ENCODE results near the gene PRKN. TPM values are rescaled to one million over a fixed set of nuclear protein-coding genes. Genes with fewer than 3 reads are reported as not detected.

The PRKN gene
- total RNA-seq, 2 donors from 2014 or later: 15.7 to 19.3 TPM

DNA sequence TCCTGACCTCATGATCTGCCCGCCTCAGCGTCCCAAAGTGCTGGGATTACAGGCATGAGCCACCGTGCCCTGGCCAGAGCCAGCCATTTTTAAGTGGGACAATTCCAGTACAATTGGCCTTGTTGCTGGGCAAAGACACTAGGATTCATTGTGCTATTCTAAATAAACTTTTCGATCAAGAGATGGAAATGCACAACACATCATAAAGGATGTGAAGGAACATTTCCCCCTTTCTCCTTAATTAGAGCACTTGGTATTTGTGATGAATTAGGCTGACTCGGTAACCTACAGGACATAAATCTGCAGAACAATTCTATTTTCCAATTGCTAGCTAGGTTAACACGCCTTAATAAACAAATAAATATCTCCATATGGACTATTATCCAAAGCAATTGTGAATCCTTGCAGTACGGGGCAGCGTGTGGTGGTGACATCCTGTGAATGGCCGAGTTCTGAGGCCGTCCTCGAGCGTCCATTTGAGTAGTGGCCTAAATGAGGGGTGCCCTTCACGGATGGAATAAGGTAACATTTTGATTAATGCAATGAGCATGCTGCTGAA is 1047.5 kb downstream of the PRKN start:
- Histone ChIP-seq H3K4me3 (no peak overlapping the region), H3K4me1 (no peaks in the 10 kb centered on the region), H3K9me3 (no peaks in the 10 kb centered on the region), H3K36me3 (no peaks in the 10 kb centered on the region), H3K27me3 (no peaks in the 10 kb centered on the region), H3K27ac (no peak overlapping the region)
- TF ChIP-seq, protein P1, sequence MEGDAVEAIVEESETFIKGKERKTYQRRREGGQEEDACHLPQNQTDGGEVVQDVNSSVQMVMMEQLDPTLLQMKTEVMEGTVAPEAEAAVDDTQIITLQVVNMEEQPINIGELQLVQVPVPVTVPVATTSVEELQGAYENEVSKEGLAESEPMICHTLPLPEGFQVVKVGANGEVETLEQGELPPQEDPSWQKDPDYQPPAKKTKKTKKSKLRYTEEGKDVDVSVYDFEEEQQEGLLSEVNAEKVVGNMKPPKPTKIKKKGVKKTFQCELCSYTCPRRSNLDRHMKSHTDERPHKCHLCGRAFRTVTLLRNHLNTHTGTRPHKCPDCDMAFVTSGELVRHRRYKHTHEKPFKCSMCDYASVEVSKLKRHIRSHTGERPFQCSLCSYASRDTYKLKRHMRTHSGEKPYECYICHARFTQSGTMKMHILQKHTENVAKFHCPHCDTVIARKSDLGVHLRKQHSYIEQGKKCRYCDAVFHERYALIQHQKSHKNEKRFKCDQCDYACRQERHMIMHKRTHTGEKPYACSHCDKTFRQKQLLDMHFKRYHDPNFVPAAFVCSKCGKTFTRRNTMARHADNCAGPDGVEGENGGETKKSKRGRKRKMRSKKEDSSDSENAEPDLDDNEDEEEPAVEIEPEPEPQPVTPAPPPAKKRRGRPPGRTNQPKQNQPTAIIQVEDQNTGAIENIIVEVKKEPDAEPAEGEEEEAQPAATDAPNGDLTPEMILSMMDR (IDR thresholded peaks at IDR 0.05): no peak
- no peak for DNase-seq (ENCODE audit: low spot score)

GRCh38 chr6:161677188-161677587 is 1050.4 kb downstream of the PRKN start:
- Histone ChIP-seq H3K27me3 (no peaks in the 10 kb centered on the region), H3K27ac (no peak overlapping the region), H3K4me1 (no peaks in the 10 kb centered on the region), H3K4me3 (no peak overlapping the region), H3K9me3 (no peaks in the 10 kb centered on the region), H3K36me3 (no peaks in the 10 kb centered on the region)
- no peak for DNase-seq (ENCODE audit: low spot score)
- TF ChIP-seq, protein P1 (IDR thresholded peaks at IDR 0.05): no peak

DNA sequence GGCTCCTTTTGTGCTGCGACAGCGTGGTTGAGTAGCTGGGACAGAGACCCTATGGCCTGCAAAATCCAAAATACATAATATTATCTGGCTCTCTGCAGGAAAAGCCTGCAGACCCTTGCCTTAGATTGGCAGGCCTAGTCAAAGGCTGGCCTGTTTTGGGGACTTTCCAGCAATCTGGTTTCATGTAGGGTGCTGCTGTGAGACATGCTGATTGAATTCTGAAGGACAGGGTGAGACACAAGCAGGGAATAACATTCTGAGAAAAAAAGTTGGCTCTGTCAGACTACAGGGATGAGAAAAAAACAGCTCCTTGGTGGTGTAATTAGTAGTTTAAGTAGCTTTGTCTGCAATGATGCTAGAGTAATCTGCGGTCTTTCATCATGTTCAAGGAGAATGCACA is 1051.0 kb downstream of the PRKN start:
- no peaks in the 10 kb centered on the region for H3K36me3 ChIP-seq
- no peaks in the 10 kb centered on the region for H3K9me3 ChIP-seq
- no peaks in the 10 kb centered on the region for H3K4me1 ChIP-seq
- H3K27ac ChIP-seq: no peak overlapping the region
- no peaks in the 10 kb centered on the region for H3K27me3 ChIP-seq
- no peak overlapping the region for H3K4me3 ChIP-seq
- DNase-seq (ENCODE audit: low spot score): no peak
- TF ChIP-seq, protein P1 (IDR thresholded peaks at IDR 0.05): no peak

DNA sequence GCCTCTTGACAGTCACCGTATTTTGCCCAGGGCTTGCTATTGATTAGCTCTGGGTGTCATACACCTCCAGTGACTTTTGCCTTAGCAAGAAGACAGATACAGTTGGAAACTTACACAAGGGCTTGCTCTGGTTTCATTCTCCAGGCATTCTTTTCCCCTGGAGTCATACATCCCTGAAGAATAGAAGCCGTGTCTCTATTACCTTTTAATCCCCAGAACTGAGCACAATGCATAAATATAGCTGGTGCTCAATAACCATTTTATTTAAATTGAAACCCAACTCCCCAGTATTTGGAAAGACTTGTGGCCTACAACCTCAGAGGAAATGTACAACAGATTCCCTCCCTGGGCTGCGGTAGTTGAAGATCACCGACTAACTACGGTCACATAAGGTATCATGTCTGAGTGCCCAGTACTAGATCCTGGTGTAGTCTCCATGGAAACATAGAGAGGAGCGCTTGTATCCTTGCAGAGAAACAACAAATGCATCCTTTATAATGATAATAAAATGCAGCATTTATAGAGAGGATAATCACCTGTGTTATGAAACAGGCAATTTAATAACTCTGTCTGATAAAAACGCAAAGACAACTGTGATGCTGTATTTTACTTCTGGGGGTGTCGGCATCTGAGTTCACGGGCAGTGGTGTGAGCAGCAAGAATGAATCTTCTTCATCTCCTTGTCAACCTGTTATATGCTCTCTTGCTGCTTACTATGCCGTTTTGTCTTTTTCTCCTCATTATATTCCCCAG is 1052.5 kb downstream of the PRKN start:
- DNase-seq (ENCODE audit: low spot score): no peak
- no peak overlapping the region for H3K27ac ChIP-seq
- H3K4me3 ChIP-seq: no peak overlapping the region
- H3K27me3 ChIP-seq: no peaks in the 10 kb centered on the region
- no peaks in the 10 kb centered on the region for H3K9me3 ChIP-seq
- TF ChIP-seq, protein P1 (IDR thresholded peaks at IDR 0.05): no peak
- H3K36me3 ChIP-seq: no peaks in the 10 kb centered on the region
- no peaks in the 10 kb centered on the region for H3K4me1 ChIP-seq

- Histone ChIP-seq H3K4me3 (no peak overlapping the region), H3K36me3 (no peaks in the 10 kb centered on the region), H3K9me3 (no peaks in the 10 kb centered on the region), H3K4me1 (no peaks in the 10 kb centered on the region), H3K27ac (no peak overlapping the region), H3K27me3 (no peaks in the 10 kb centered on the region)
- no peak for DNase-seq (ENCODE audit: low spot score)
- TF ChIP-seq, protein P1 (IDR thresholded peaks at IDR 0.05): no peak
Measured at GRCh38 chr6:161673026-161673425, 1054.5 kb downstream of the PRKN start.
